Measurements from ENCODE around the gene ENDOD1.
"Not testable (repeated sequence)": the region's sequence is repeated elsewhere in the genome, so short reads cannot be mapped to it uniquely, and the experiment has no call there.

ENDOD1 gene

GRCh38 chr11:95089620-95090542 lies at the start of gene ENDOD1:
Gene ENDOD1, plus strand, starts transcription at chr11:95089846. Its CDS starts 82 bp downstream, at chr11:95089928.
- DNase-seq (ENCODE audit: low spot score), result peak; percentile 91

GRCh38 chr11:95042239-95042638 lies 47.4 kb upstream of the ENDOD1 start:
- no peak for DNase-seq (ENCODE audit: low spot score)

- DNase-seq (ENCODE audit: low spot score), result no peak
These were observed 46.7 kb upstream of the ENDOD1 start for GRCh38 chr11:95042906-95043305.

- no peak for DNase-seq (ENCODE audit: low spot score)
These were observed 45.6 kb upstream of the ENDOD1 start for GRCh38 chr11:95044010-95044409.

- DNase-seq (ENCODE audit: low spot score), result no peak
These were observed 43.8 kb upstream of the ENDOD1 start for GRCh38 chr11:95045812-95046211.

- not testable (repeated sequence) for DNase-seq (ENCODE audit: low spot score)
These were observed 40.5 kb upstream of the ENDOD1 start, which contains the start of gene KDM4F for GRCh38 chr11:95049122-95049521. Gene KDM4F, plus strand, starts transcription at chr11:95049422.

- DNase-seq (ENCODE audit: low spot score), result no peak
These were observed 38.9 kb upstream of the ENDOD1 start for GRCh38 chr11:95050595-95051202.

- DNase-seq (ENCODE audit: low spot score), result no peak
These were observed 35.3 kb upstream of the ENDOD1 start for GRCh38 chr11:95054356-95054755.

GRCh38 chr11:95055283-95055897 lies 34.3 kb upstream of the ENDOD1 start:
- no peak for DNase-seq (ENCODE audit: low spot score)

- no peak for DNase-seq (ENCODE audit: low spot score)
These were observed 31.7 kb upstream of the ENDOD1 start for GRCh38 chr11:95057959-95058358.

GRCh38 chr11:95058621-95059020 lies 31.0 kb upstream of the ENDOD1 start:
- no peak for DNase-seq (ENCODE audit: low spot score)

- no peak for DNase-seq (ENCODE audit: low spot score)
These were observed 30.6 kb upstream of the ENDOD1 start for GRCh38 chr11:95059046-95059445.

- DNase-seq (ENCODE audit: low spot score), result no peak
These were observed 24.3 kb upstream of the ENDOD1 start for GRCh38 chr11:95065336-95065735.

GRCh38 chr11:95066716-95067038 lies 23.0 kb upstream of the ENDOD1 start, which contains the start of gene SRSF8:
Gene SRSF8, plus strand, starts transcription at chr11:95066919. Its CDS starts 308 bp downstream, at chr11:95067227.
- DNase-seq (ENCODE audit: low spot score), result no peak

- peak; percentile 87 for DNase-seq (ENCODE audit: low spot score)
These were observed 22.4 kb upstream of the ENDOD1 start for GRCh38 chr11:95067039-95067840.

- DNase-seq (ENCODE audit: low spot score), result peak; percentile 73
These were observed 21.8 kb upstream of the ENDOD1 start for GRCh38 chr11:95067841-95068219.

GRCh38 chr11:95068549-95068948 lies 21.1 kb upstream of the ENDOD1 start:
- peak; percentile 81 for DNase-seq (ENCODE audit: low spot score)

GRCh38 chr11:95070471-95070870 lies 19.2 kb upstream of the ENDOD1 start:
- no peak for DNase-seq (ENCODE audit: low spot score)

- no peak for DNase-seq (ENCODE audit: low spot score)
These were observed 16.7 kb upstream of the ENDOD1 start for GRCh38 chr11:95072948-95073347.

GRCh38 chr11:95074792-95075563 lies 14.7 kb upstream of the ENDOD1 start:
- no peak for DNase-seq (ENCODE audit: low spot score)

- DNase-seq (ENCODE audit: low spot score), result no peak
These were observed 13.2 kb upstream of the ENDOD1 start for GRCh38 chr11:95076416-95076815.

All from putamen (tissue), 1 donor.